DMS 273 treated with DMSO at 0.1 percent for 48 hours (cell line): ENCODE data around the gene EFCAB11.

Experiments
- DNase-seq: peaks from one replicate; lab custom pipeline; 2025; lab: John Stamatoyannopoulos, UW

Gene EFCAB11

DNA sequence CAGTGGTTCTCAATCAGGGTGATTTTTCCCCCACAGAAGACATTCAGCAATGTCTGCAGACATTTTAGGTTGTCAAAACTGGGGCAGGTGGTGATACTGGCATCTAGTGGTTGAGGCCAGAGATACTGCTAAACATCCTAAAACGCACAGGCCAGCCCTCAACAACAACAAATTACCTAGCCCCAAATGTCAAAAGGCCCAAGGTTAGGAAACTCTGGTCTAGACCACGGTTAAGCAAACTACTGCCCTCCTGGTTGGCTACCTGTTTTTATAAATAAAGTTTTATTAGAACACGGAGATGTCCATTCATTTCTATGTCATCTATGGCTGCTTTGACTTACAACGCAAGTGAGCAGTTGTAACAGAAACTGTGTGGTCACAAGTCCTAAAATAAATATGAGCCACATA, 186.7 kb downstream of the EFCAB11 start:
- no peak for DNase-seq

DNA sequence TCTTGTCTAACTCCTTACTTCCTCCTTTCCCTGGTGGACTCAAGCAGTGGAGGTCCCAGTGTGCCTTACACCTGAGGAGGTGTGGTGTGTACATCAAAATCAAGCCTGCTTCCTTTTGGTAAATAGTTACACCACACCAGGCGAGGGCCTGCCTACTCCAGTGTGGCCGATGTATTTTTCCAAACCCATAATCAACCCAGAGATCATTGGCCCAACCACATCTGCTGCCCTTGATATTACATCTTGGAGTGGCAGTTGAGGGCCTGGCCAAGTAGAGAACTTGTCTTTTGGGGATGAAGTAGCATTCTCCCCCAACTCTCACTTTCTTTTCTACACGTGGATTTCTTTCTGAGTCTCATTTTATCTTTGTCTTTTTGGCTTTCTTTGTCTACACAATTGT, 187.4 kb downstream of the EFCAB11 start:
- DNase-seq, result no peak

GRCh38 chr14:89765346-89765745, 189.2 kb downstream of the EFCAB11 start:
- no peak for DNase-seq

DNA sequence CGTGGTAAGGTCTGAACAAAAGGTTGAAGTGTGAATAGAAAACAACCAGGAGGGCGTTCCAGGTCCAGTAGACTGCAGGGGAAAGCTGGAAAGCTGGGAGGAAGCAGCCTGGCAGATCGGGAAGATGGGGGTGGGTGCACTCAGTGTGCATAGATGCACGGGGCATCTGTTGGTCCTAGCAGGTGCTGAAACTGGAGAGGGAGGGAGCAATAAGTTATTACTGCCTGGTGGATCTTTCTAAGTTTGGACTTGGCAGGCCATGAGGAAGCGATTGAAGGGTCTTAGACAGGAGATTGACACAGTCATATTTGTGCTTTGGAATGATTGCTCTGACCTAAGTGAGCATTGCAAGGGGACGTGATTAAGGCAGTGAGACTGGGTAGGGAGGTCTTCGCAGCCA, 194.4 kb downstream of the EFCAB11 start:
- DNase-seq, result no peak

DNA sequence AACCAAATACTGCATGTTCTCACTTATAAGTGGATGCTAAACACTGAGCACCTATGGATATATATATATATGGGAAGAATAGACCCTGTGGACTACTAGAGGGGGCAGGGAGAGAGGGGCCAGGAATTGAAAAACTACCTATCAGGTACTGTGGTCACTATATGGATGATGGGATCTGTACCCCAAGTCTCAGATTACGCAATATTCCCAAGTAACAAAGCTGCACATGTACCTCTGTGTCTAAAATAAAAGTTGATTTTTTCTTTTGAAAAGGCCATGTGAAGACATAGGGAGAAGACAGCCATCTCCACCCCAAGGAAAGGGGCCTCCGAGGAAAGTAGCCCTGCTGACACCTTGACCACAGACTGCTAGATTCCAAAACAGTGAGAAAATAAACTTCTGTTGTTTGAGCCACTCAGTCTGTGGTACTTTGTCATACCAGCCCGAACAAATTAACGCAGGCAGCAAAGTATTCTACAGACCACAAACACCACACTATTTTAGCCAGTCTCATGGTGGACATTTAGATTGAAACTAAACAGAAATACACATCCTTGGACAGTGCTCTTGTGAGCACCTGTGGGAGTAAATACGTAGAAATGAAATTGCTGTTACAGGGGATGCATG, 197.1 kb downstream of the EFCAB11 start:
- no peak for DNase-seq

- no peak for DNase-seq
Observed at GRCh38 chr14:89755816-89756215, 198.7 kb downstream of the EFCAB11 start.

GRCh38 chr14:89753828-89754412, 200.6 kb downstream of the EFCAB11 start:
- no peak for DNase-seq

DNA sequence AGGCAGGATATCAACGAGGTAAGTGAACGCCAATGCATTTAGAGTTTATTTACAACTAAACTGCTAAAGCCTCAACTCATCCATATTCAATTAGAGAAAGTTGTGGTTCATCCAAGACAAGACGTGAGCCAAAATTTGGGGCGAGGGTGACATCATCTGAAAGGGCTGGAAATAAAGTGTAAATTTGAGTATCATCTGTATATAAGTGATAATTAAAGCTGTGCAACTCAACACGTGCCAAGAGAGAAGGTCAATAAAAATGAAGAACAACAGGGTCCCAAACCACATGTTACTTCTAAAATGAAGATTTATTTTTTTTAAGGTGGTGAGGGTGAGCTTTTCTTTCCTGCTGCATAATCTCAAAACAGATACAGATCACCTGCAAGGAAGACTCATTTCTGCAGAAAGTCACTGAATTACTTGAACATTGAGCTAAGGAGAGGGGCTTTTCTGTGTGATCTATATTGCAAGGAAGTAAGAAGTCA, 203.6 kb downstream of the EFCAB11 start:
- DNase-seq, result no peak

DNA sequence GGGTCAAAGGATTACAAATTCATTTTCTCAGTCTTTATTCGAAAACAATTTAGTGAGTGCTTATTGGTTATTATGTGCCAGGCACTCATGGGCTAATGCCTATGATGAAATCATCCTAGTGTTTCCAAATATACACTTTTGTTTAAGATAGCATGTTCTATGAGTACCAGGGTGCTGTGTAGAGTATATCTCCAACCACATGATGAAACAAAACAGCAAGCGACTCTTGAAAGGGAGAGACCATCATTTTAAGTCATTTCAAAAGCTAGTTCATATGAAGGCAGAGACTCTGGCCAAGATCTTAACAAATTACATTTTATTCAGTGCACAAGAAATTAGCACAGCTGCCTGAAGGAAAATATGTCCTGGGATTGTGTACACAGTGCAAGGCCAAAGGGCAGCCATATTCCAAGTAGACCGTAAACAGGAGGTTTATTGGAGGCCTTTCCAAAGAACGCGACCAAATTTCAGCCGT, 204.2 kb downstream of the EFCAB11 start:
- no peak for DNase-seq

- no peak for DNase-seq
Observed at GRCh38 chr14:89748004-89748403, 206.5 kb downstream of the EFCAB11 start.

DNA sequence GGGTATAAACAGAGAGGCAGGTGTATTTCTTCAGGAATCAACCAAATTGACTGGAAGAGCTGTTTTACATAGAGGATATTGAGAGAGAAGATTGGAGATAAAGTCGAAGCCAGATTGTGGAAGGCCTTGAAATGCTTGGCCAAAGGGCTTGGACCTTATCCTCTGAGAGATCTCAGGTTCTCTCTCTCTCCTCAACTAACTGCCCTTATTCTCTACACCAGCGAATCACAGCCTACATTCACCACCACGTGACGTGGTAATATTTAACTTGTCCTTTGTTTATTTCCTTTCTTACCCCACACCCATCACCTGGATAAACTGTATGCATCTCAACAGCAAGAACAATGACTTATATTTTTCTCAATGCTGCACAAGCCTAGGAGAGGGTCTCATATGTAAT, 207.4 kb downstream of the EFCAB11 start:
- DNase-seq, result no peak

GRCh38 chr14:89746654-89747053, 207.9 kb downstream of the EFCAB11 start:
- DNase-seq, result no peak

DNA sequence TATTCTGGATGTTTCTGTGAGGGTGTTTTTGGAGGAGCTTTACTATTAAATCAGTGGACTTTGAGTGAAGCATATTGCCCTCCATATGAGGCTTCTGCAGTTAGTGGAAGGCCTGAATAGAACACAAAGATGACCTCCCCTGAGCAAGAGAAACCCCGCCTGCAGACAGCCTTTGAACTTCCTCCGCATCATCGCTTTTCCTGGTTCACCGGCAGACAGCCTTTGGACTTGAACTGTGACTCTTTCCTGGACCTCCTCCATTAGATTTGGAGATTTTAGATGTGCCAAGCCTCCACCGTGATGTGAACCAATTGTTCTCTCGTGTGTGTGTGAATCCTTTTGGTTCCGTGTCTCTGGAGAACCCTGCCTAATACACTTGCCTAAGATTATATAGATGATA, 208.4 kb downstream of the EFCAB11 start:
- no peak for DNase-seq
